ENCODE measurements around the gene BICRAL. TPM values are rescaled to one million over a fixed set of nuclear protein-coding genes. Genes with fewer than 3 reads are reported as not detected.
"Not testable (repeated sequence)": the region's sequence is repeated elsewhere in the genome, so short reads cannot be mapped to it uniquely, and the experiment has no call there.

BICRAL gene
- total and polyA plus RNA-seq, 2 experiments from 2014 or later = 2.5 to 5.4 TPM

DNA sequence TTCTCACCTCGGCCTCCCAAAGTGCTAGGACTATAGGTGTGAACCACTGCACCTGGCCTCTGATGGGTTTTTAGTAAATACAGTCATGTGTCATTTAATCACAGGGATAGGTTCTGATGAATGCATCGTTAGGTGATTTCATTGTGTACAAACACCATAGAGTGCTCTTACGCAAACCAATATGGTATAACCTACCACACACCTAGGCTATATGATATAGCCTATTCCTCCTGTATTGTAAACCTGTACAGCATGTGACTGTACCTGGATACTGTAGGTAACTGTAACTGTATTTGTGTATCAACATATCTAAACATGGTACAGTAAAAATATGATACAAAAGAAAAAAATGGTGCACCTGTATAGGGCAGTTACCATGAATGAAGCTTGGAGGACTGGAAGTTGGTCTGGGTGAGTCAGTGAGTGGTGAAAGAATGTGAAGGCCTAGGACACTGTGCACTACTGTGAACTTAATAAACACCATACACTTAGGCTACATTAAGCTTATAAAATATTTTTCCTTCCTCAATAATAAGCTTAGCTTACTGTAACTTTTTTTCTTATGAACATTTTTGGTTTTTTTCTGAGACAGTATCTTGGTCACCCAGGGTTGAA, 10.0 kb downstream of the BICRAL start:
- H4K20me1 ChIP-seq (ENCODE audit: insufficient read depth) = no peaks in the 10 kb centered on the region
- peak; percentile 29 for DNase-seq
- no peak overlapping the region for H3K9ac ChIP-seq
- H3K36me3 ChIP-seq (ENCODE audit: low read depth) = no peaks in the 10 kb centered on the region
- no peak overlapping the region for H3K4me2 ChIP-seq (ENCODE audit: unreplicated experiment)
- H3K79me2 ChIP-seq (ENCODE audit: insufficient read depth) = peaks cover 53% of the 10 kb centered on the region
- no peaks in the 10 kb centered on the region for H3K27me3 ChIP-seq (replicated peaks; ENCODE audit: insufficient read depth)
- H3K9me2 ChIP-seq (ENCODE audit: insufficient read depth) = no peaks in the 10 kb centered on the region
- in situ Hi-C loops (cut with MboI) = no loop called here
- H3F3A ChIP-seq (ENCODE audit: insufficient read depth) = peaks cover 13% of the 10 kb centered on the region; the same call in 1 of the 2 replicates
- no peaks in the 10 kb centered on the region for H3K9me3 ChIP-seq (ENCODE audit: low read depth)
- no peak overlapping the region for H3K4me3 ChIP-seq
- 0 out of 2 replicates have a peak, but pooled peaks cover 3% of the 10 kb centered on the region for H3K4me1 ChIP-seq (ENCODE audit: insufficient read depth)
- TF ChIP-seq EZH2phosphoT487 (IDR thresholded peaks at IDR 0.05; ENCODE audit: insufficient read depth, low read depth) (no peak), EZH2 (IDR thresholded peaks at IDR 0.05; ENCODE audit: insufficient read depth, poor library complexity, severe bottlenecking) (no peak)
- no peak overlapping the region for H3K27ac ChIP-seq
- no peak overlapping the region for H2AFZ ChIP-seq
- WGBS, 2 experiments (ENCODE audit: low coverage in 1 of 2, low lambda C conversion rate in 2 of 2, missing lambda C conversion rate in 2 of 2) = 84 to 88% methylated on average over 3 of the region's 3 CpGs

DNA sequence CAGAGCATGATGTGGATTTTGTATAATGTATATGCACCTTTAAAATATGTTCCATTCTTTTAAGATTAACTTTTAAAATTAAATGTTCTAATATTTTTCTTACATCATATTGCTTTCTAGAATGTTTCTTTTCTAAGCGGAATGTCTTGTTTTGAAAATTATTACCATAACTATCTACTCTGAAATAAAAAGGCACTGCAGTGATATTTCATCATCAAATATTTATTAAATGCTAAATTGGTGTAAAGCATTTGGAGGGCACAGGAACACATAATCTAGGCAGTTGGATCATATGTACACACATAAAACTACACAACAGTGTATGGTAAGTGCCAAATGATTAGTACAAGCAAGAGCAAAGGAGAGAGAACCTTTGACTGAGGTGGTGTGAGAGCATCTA, 13.8 kb downstream of the BICRAL start:
- Histone ChIP-seq H3K4me1 (ENCODE audit: insufficient read depth) (peaks cover 15% of the 10 kb centered on the region), H3K36me3 (ENCODE audit: low read depth) (no peaks in the 10 kb centered on the region), H3K4me3 (no peak overlapping the region), H3K27ac (no peak overlapping the region), H3K27me3 (replicated peaks; ENCODE audit: insufficient read depth) (no peaks in the 10 kb centered on the region), H3K4me2 (ENCODE audit: unreplicated experiment) (no peak overlapping the region), H3K9me2 (ENCODE audit: insufficient read depth) (no peaks in the 10 kb centered on the region), H3K9ac (no peak overlapping the region), H3K9me3 (ENCODE audit: low read depth) (no peaks in the 10 kb centered on the region), H3K79me2 (ENCODE audit: insufficient read depth) (peaks cover 24% of the 10 kb centered on the region), H2AFZ (no peak overlapping the region), H3F3A (ENCODE audit: insufficient read depth) (peaks cover 18% of the 10 kb centered on the region), H4K20me1 (ENCODE audit: insufficient read depth) (no peaks in the 10 kb centered on the region)
- no peak for TF ChIP-seq EZH2phosphoT487 (IDR thresholded peaks at IDR 0.05; ENCODE audit: insufficient read depth, low read depth)
- TF ChIP-seq EZH2 (IDR thresholded peaks at IDR 0.05; ENCODE audit: insufficient read depth, poor library complexity, severe bottlenecking) = no peak
- in situ Hi-C loops (cut with MboI) = no loop called here
- DNase-seq = no peak
- 98 to 100% methylated on average over 1 of the region's 1 CpG for WGBS, 2 experiments (ENCODE audit: low coverage in 1 of 2, low lambda C conversion rate in 2 of 2, missing lambda C conversion rate in 2 of 2)

DNA sequence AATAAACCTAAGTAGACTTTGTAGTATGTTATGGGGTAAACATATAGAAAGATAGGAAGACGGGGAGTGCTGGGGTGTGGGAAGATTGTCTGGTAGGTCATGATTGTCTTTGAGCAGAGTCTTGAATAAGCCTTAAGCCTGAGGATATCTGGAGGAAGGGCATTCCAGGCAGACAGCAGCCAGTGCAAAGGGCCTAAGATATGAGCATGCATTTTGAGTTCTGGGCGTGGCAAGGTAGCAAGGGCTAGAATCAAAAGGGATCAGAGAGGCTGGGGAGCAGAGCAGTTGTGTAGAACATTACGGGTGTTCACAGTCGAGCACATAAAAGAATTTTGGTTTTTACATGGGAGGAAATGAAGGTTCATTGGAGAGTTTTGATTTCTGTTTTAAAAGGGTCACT, 14.3 kb downstream of the BICRAL start:
- TF ChIP-seq EZH2phosphoT487 (IDR thresholded peaks at IDR 0.05; ENCODE audit: insufficient read depth, low read depth) (no peak), EZH2 (IDR thresholded peaks at IDR 0.05; ENCODE audit: insufficient read depth, poor library complexity, severe bottlenecking) (no peak)
- Histone ChIP-seq H3K27me3 (replicated peaks; ENCODE audit: insufficient read depth) (no peaks in the 10 kb centered on the region), H4K20me1 (ENCODE audit: insufficient read depth) (no peaks in the 10 kb centered on the region), H3K36me3 (ENCODE audit: low read depth) (no peaks in the 10 kb centered on the region), H2AFZ (no peak overlapping the region), H3K9ac (no peak overlapping the region), H3K9me2 (ENCODE audit: insufficient read depth) (no peaks in the 10 kb centered on the region), H3K79me2 (ENCODE audit: insufficient read depth) (peaks cover 19% of the 10 kb centered on the region), H3K4me2 (ENCODE audit: unreplicated experiment) (no peak overlapping the region), H3K9me3 (ENCODE audit: low read depth) (no peaks in the 10 kb centered on the region), H3F3A (ENCODE audit: insufficient read depth) (peaks cover 19% of the 10 kb centered on the region), H3K4me1 (ENCODE audit: insufficient read depth) (peaks cover 19% of the 10 kb centered on the region), H3K4me3 (no peak overlapping the region), H3K27ac (no peak overlapping the region)
- no peak for DNase-seq
- whole genome bisulfite sequencing, 2 experiments (ENCODE audit: low coverage in 1 of 2, low lambda C conversion rate in 2 of 2, missing lambda C conversion rate in 2 of 2) = 97 to 100% methylated on average over 4 of the region's 4 CpGs
- in situ Hi-C loops (cut with MboI) = no loop called here

DNA sequence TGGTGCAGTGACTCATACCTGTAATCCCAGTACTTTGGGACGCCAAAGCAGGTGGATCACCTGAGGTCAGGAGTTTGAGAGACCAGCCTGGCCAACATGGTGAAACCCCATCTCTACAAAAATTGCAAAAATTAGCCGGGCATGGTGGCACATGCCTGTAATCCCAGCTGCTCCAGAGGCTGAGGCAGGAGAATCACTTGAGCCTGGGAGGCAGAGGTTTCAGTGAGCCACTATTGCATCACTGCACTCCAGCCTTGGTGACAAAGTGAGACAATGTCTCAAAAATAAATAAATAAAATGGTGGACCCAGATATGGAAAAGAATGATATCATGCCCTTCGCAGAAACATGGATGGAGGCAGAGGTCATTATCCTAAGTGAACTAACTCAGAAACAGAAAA, 15.8 kb downstream of the BICRAL start:
- WGBS, 2 experiments (ENCODE audit: low coverage in 1 of 2, low lambda C conversion rate in 2 of 2, missing lambda C conversion rate in 2 of 2) = 96% methylated on average over 3 of the region's 3 CpGs
- H3K36me3 ChIP-seq (ENCODE audit: low read depth); in situ Hi-C loops (cut with MboI); H2AFZ ChIP-seq; H3K9ac ChIP-seq; H4K20me1 ChIP-seq (ENCODE audit: insufficient read depth); H3K9me3 ChIP-seq (ENCODE audit: low read depth); H3K27ac ChIP-seq; H3K4me3 ChIP-seq; H3K27me3 ChIP-seq (replicated peaks; ENCODE audit: insufficient read depth); H3K4me2 ChIP-seq (ENCODE audit: unreplicated experiment); H3K9me2 ChIP-seq (ENCODE audit: insufficient read depth); DNase-seq: not testable (repeated sequence)
- peaks cover 20% of the 10 kb centered on the region for H3K4me1 ChIP-seq (ENCODE audit: insufficient read depth)
- peaks cover 25% of the 10 kb centered on the region for H3K79me2 ChIP-seq (ENCODE audit: insufficient read depth)
- H3F3A ChIP-seq (ENCODE audit: insufficient read depth) = peaks cover 19% of the 10 kb centered on the region
